Stimulated activated CD8-positive, alpha-beta memory T cell treated with anti-CD3 and anti-CD28 coated beads, Interleukin-15, amount 100 ng/mL, for 4 hours (primary cell): ENCODE measurements around the gene ADPGK.
"Not testable (repeated sequence)": the region's sequence is repeated elsewhere in the genome, so short reads cannot be mapped to it uniquely, and the experiment has no call there.

ENCODE experiments used
- DNase-seq, 2 donors: peaks; one replicate each; pipeline ENCODE4 v3.0.0-alpha.2; 2020; ENCODE audit warnings: low read depth in 2 of 2

Gene ADPGK

GRCh38 chr15:72751751-72752455 is 31.7 kb downstream of the ADPGK start:
- DNase-seq, result no peak

- DNase-seq, result no peak
These were observed 33.9 kb downstream of the ADPGK start for GRCh38 chr15:72749700-72750099.

GRCh38 chr15:72740219-72740618 is 43.3 kb downstream of the ADPGK start:
- DNase-seq, result no peak

- no peak for DNase-seq
These were observed 45.8 kb downstream of the ADPGK start for GRCh38 chr15:72737723-72738122.

GRCh38 chr15:72737061-72737460 is 46.5 kb downstream of the ADPGK start:
- no peak for DNase-seq

GRCh38 chr15:72735111-72735510 is 48.4 kb downstream of the ADPGK start:
- no peak for DNase-seq

- no peak for DNase-seq
These were observed 49.4 kb downstream of the ADPGK start for GRCh38 chr15:72733941-72734738.

- no peak for DNase-seq
These were observed 51.0 kb downstream of the ADPGK start for GRCh38 chr15:72732516-72732915.

- DNase-seq, result no peak
These were observed 51.5 kb downstream of the ADPGK start for GRCh38 chr15:72732086-72732485.

GRCh38 chr15:72728821-72729220 is 54.7 kb downstream of the ADPGK start:
- no peak for DNase-seq

- not testable (repeated sequence) for DNase-seq
These were observed 55.3 kb downstream of the ADPGK start for GRCh38 chr15:72728249-72728648.

GRCh38 chr15:72727154-72727553 is 56.4 kb downstream of the ADPGK start:
- DNase-seq, result no peak

- not testable (repeated sequence) for DNase-seq
These were observed 57.7 kb downstream of the ADPGK start for GRCh38 chr15:72725851-72726250.

- DNase-seq, result no peak
These were observed 58.1 kb downstream of the ADPGK start for GRCh38 chr15:72725446-72725845.

GRCh38 chr15:72724028-72724427 is 59.5 kb downstream of the ADPGK start:
- DNase-seq, result no peak

- peak; percentile 13 to 57 for DNase-seq
These were observed 61.4 kb downstream of the ADPGK start for GRCh38 chr15:72722071-72722696.

GRCh38 chr15:72708551-72709303 is 74.8 kb downstream of the ADPGK start:
- not testable (repeated sequence) for DNase-seq

GRCh38 chr15:72706266-72706665 is 77.3 kb downstream of the ADPGK start:
- no peak for DNase-seq
